DND-41 (cell line): ENCODE results near the gene TWF2.

Source experiments
- EZH2 ChIP-seq: IDR thresholded peaks from 3 replicates; pipeline ENCODE4 v1.6.1; 2012; ENCODE audit warnings: borderline replicate concordance, low read depth, mild to moderate bottlenecking, moderate library complexity, low read length, inconsistent platforms; ENCODE audit not compliant: severe bottlenecking
- TF ChIP-seq, protein P1 (sequence below): IDR thresholded peaks from 2 replicates; pipeline ENCODE4 v1.5.1; 2012; ENCODE audit warnings: borderline replicate concordance, low read length, moderate library complexity, mild to moderate bottlenecking; ENCODE audit not compliant: poor library complexity, severe bottlenecking; ENCODE audit errors: extremely low read depth

DNA sequence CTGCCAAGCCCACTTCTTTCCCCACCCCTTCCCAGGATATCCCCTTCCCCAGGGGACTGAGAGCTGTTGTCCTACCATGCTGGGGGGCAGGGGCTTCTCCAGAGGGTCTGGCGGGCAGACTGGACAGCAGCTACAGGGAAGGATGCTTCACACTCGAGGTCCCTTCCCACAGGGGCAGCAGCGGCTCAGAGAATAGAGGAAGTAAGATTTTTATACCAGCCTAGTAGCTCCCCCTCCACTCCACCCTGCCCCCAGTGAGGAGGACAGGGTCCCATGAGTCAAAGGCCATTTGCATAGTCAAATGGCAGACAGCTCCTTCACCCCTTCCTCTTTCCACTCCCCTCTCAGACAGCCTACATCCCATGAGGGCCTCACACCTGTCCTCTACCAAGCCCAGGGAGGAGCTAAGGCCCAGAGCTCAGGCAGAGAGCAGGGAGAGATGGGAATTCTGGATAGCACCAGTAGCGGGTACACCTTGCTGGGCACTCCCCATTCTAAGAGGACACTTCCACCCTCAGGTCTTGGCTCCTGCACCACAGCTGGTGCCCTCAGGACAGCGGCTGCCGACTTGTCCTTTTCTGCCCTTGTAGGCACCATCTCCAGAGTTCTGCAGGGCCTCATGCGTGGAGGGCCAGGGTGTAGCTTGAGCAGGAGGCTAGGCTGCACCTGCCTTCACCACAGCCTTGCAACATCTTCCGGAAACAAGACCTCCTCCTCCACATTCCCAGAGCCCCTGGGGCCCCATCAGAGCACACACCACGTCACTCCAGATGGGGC is 13.3 kb downstream of the TWF2 start, which contains the start of gene TLR9:
- TF ChIP-seq, protein P1, sequence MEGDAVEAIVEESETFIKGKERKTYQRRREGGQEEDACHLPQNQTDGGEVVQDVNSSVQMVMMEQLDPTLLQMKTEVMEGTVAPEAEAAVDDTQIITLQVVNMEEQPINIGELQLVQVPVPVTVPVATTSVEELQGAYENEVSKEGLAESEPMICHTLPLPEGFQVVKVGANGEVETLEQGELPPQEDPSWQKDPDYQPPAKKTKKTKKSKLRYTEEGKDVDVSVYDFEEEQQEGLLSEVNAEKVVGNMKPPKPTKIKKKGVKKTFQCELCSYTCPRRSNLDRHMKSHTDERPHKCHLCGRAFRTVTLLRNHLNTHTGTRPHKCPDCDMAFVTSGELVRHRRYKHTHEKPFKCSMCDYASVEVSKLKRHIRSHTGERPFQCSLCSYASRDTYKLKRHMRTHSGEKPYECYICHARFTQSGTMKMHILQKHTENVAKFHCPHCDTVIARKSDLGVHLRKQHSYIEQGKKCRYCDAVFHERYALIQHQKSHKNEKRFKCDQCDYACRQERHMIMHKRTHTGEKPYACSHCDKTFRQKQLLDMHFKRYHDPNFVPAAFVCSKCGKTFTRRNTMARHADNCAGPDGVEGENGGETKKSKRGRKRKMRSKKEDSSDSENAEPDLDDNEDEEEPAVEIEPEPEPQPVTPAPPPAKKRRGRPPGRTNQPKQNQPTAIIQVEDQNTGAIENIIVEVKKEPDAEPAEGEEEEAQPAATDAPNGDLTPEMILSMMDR = no peak
- TF ChIP-seq EZH2 = no peak
